Activated naive CD4-positive, alpha-beta T cell treated with anti-CD3 and anti-CD28 coated beads, Interleukin-2, amount 50 U/mL, for 24 hours (primary cell): ENCODE measurements around the gene GLT6D1.

Source experiments
- H3K27ac Mint-ChIP-seq: one replicate; pipeline ENCODE4 v1.8.0; 2021; ENCODE audit warnings: mild to moderate bottlenecking, mixed read lengths
- H3K27me3 Mint-ChIP-seq: one replicate; pipeline ENCODE4 v1.8.0; 2021; ENCODE audit warnings: mixed read lengths
- H3K36me3 Mint-ChIP-seq: one replicate; pipeline ENCODE4 v1.8.0; 2021; ENCODE audit warnings: mixed read lengths
- H3K4me1 Mint-ChIP-seq: one replicate; pipeline ENCODE4 v1.8.0; 2021; ENCODE audit warnings: mixed read lengths
- H3K4me3 Mint-ChIP-seq: one replicate; pipeline ENCODE4 v1.8.0; 2021; ENCODE audit warnings: mild to moderate bottlenecking, mixed read lengths
- H3K9me3 Mint-ChIP-seq: one replicate; pipeline ENCODE4 v1.8.0; 2021; ENCODE audit warnings: mixed read lengths

Gene GLT6D1

DNA sequence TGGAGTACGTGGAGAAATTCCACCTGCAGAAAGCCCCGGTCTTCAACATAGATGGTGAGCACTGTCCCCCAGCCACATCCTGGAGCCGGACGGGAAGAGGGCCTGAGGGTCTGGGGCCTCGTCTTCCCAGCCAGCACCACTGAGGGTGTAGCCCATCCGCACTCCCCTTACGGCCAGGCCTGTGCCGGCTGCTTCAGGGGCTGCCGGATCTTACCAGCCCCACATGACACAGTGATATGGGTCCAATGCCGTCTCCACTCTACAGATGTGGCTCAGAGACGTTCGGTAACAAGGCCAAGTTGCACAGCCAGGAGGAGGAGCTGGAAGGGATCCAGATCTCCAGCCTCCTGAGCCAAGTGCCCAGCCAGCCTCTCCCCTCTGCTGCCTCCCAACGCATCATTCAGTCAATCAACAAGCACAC lies 21.3 kb downstream of the GLT6D1 start:
- Mint-ChIP-seq H3K4me3 (no peak overlapping the region), H3K4me1 (no peaks in the 10 kb centered on the region), H3K27ac (no peak overlapping the region), H3K9me3 (no peaks in the 10 kb centered on the region), H3K36me3 (no peaks in the 10 kb centered on the region), H3K27me3 (no peaks in the 10 kb centered on the region)

DNA sequence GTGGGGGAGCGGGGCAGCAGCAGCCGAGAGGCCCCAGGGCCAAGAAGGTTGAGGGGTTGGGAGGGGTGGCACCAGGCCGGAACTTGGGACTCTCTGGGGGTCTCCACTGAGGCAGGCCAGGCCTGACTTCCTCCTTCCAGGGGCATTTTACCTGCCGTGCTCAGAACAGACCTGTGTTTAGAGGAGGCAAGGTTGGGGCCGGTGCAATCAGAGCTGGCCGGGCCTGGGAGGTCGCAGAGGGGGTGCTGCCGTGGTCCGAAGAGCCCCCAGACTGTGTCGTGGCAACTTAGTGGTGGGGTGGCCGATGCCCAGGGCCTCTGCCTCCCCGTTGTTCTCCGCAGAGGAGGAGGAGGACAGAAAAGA lies 21.8 kb downstream of the GLT6D1 start:
- no peak overlapping the region for H3K27ac Mint-ChIP-seq
- H3K4me3 Mint-ChIP-seq: no peak overlapping the region
- no peaks in the 10 kb centered on the region for H3K4me1 Mint-ChIP-seq
- H3K36me3 Mint-ChIP-seq: no peaks in the 10 kb centered on the region
- no peaks in the 10 kb centered on the region for H3K9me3 Mint-ChIP-seq
- H3K27me3 Mint-ChIP-seq: no peaks in the 10 kb centered on the region

DNA sequence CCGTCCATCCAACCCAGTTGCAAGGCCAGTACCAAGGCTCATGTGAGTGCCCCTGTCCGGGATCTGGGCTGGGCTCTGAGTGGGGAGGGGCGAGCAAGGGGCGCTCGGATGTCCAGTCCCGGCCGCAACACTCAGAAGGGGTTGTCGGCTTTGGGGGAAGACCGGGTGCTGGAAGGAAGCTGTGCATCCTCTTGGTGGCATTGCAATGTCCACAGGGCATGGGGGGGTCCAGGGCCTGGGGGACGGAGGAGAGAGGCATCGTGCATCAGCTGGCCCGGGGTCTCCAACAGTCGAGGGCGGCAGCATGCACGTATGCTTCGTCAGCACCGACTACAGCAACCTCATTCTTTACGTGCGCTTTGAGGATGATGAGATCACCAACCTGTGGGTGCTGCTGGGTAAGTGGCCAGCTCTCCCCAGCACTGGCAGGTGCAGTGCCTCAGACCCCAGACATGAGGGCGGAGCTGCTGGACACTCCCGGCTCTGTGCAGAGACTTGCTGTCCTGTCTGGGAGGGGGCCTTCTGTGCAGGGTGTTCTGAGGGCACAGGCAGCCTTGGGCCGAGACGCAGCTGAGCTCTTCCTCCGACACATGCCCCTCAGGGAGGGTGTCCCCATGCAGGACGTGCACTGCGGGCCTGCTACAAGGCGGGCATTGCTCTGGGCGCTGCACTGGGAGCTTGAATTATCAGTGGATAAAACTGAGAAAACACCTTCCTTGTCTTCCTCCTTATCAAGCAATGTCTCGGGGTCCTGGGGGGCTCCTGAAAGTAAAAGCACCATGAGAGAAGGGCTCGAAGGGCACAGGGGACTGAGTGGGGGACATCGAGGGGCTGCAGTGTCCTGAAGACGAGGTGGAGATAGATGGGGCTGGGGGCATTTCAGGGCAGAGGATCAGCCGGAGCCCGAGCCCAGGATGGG lies 22.5 kb downstream of the GLT6D1 start:
- Mint-ChIP-seq H3K4me3 (no peak overlapping the region), H3K9me3 (no peaks in the 10 kb centered on the region), H3K4me1 (no peaks in the 10 kb centered on the region), H3K27me3 (no peaks in the 10 kb centered on the region), H3K27ac (no peak overlapping the region), H3K36me3 (no peaks in the 10 kb centered on the region)

- H3K9me3 Mint-ChIP-seq: no peaks in the 10 kb centered on the region
- no peak overlapping the region for H3K4me3 Mint-ChIP-seq
- no peak overlapping the region for H3K27ac Mint-ChIP-seq
- H3K27me3 Mint-ChIP-seq: no peaks in the 10 kb centered on the region
- no peaks in the 10 kb centered on the region for H3K4me1 Mint-ChIP-seq
- no peaks in the 10 kb centered on the region for H3K36me3 Mint-ChIP-seq
Observed at GRCh38 chr9:135615666-135616618, 23.4 kb downstream of the GLT6D1 start.

DNA sequence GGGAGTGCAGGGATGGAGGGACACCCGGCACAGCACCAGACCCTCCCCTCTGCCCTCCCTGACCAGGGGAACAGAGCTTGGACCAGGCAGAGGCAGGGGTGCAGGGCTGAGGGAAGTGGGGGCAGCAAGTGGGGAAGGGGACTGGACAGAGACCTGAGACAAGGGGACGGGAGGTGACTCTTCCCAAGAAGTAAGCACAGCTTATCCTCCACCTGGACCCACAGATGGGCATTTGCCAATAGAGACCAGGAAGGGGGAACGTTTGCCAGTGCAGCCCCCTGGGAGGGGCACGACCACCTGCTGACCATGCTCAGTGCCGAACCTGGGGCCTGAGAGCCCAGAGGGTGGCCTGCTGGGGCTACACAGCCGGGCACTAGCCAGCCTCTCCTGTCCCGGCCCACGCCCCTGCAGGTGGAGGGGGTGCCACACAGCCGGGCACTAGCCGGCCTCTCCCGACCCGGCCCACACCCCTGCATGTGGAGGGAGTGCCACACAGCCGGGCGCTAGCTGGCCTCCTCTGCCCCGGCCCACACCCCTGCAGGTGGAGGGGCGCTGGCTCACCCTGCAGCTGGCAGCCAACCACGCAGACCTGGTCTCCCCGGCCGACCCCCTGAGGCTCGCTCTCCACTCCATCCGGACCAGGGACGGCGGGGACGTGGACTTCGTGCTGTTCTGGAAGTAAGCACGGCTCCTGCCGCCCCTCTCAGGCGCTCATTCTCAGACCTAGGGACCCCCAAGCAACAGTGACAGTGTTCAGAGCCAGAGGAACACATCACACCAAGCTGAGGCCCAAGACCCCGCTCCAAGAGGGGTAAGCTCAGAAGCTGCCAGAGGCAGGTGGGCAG lies 24.3 kb downstream of the GLT6D1 start:
- Mint-ChIP-seq H3K9me3 (no peaks in the 10 kb centered on the region), H3K4me1 (no peaks in the 10 kb centered on the region), H3K4me3 (no peak overlapping the region), H3K27me3 (peaks cover 1% of the 10 kb centered on the region), H3K36me3 (no peaks in the 10 kb centered on the region), H3K27ac (no peak overlapping the region)

GRCh38 chr9:135613946-135614805 lies 25.2 kb downstream of the GLT6D1 start:
- H3K4me1 Mint-ChIP-seq: no peaks in the 10 kb centered on the region
- H3K27me3 Mint-ChIP-seq: peaks cover 3% of the 10 kb centered on the region
- H3K9me3 Mint-ChIP-seq: no peaks in the 10 kb centered on the region
- no peak overlapping the region for H3K4me3 Mint-ChIP-seq
- no peaks in the 10 kb centered on the region for H3K36me3 Mint-ChIP-seq
- H3K27ac Mint-ChIP-seq: no peak overlapping the region

DNA sequence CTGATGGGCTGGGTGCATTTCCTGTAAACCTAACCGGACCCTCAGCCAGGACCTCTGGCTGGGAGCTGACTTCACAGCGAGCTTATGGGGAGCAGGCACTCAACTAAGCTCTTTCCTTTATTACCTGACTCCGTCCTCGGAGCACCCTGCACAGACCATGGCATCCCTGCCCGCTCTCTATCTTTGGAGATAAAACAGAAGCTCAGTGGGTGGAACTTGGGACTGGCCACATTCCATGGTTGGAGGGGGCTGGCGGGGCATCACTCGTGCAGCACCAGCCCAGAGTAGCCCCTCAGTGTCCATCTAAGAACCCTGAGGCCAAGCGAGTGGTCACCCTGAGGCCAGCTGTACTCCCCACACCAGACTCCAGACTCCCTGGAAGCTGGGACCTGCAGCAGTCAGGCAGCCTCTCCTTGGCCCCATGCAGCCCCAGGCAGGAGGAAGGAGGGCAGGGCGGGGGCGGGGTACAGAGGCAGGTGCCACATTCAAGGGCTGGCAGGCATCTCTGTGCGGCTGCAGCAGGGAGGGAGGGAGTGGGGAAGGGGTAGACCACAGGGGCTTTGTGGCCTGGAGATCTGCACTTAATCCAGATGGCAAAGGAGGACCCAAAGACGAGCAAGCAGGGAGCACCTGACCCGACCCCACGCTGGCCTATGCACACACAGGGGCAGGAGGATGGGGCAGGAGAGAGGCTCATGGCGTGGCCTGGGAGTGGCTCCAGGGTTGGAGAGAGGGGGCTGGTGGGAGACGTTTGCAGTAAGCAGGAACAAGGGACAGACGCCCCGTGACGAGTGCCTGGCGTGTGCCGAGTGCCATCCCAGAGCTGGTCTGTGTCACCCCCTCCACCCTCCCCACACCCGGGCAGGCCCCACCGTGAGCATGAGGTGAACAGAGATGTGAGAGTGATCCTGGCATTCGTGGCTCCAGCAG lies 26.1 kb downstream of the GLT6D1 start:
- no peaks in the 10 kb centered on the region for H3K4me1 Mint-ChIP-seq
- H3K36me3 Mint-ChIP-seq: no peaks in the 10 kb centered on the region
- H3K27ac Mint-ChIP-seq: no peak overlapping the region
- no peak overlapping the region for H3K4me3 Mint-ChIP-seq
- H3K9me3 Mint-ChIP-seq: no peaks in the 10 kb centered on the region
- peaks cover 3% of the 10 kb centered on the region for H3K27me3 Mint-ChIP-seq

GRCh38 chr9:135612437-135612836 lies 26.9 kb downstream of the GLT6D1 start:
- Mint-ChIP-seq H3K27ac (no peak overlapping the region), H3K36me3 (no peaks in the 10 kb centered on the region), H3K27me3 (peaks cover 3% of the 10 kb centered on the region), H3K9me3 (no peaks in the 10 kb centered on the region), H3K4me1 (no peaks in the 10 kb centered on the region), H3K4me3 (no peak overlapping the region)

DNA sequence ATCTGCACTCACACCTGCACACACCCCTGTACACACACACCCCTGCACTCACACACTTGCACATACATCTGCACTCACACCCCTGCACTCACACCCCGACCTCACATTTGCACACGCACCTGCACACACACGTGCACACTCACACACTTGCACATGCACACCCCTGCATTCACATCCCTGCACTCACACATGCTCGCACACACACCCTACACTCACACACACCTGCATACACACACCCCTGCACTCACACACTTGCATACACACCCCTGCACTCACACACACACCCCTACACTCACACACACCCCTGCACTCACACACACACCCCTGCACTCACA lies 27.5 kb downstream of the GLT6D1 start:
- H3K27ac Mint-ChIP-seq: no peak overlapping the region
- peaks cover 3% of the 10 kb centered on the region for H3K27me3 Mint-ChIP-seq
- no peaks in the 10 kb centered on the region for H3K36me3 Mint-ChIP-seq
- H3K4me1 Mint-ChIP-seq: no peaks in the 10 kb centered on the region
- H3K4me3 Mint-ChIP-seq: no peak overlapping the region
- no peaks in the 10 kb centered on the region for H3K9me3 Mint-ChIP-seq

- no peak overlapping the region for H3K27ac Mint-ChIP-seq
- no peaks in the 10 kb centered on the region for H3K4me1 Mint-ChIP-seq
- H3K9me3 Mint-ChIP-seq: no peaks in the 10 kb centered on the region
- no peak overlapping the region for H3K4me3 Mint-ChIP-seq
- no peaks in the 10 kb centered on the region for H3K36me3 Mint-ChIP-seq
- peaks cover 3% of the 10 kb centered on the region for H3K27me3 Mint-ChIP-seq
Observed at GRCh38 chr9:135611142-135611874, 28.0 kb downstream of the GLT6D1 start.

DNA sequence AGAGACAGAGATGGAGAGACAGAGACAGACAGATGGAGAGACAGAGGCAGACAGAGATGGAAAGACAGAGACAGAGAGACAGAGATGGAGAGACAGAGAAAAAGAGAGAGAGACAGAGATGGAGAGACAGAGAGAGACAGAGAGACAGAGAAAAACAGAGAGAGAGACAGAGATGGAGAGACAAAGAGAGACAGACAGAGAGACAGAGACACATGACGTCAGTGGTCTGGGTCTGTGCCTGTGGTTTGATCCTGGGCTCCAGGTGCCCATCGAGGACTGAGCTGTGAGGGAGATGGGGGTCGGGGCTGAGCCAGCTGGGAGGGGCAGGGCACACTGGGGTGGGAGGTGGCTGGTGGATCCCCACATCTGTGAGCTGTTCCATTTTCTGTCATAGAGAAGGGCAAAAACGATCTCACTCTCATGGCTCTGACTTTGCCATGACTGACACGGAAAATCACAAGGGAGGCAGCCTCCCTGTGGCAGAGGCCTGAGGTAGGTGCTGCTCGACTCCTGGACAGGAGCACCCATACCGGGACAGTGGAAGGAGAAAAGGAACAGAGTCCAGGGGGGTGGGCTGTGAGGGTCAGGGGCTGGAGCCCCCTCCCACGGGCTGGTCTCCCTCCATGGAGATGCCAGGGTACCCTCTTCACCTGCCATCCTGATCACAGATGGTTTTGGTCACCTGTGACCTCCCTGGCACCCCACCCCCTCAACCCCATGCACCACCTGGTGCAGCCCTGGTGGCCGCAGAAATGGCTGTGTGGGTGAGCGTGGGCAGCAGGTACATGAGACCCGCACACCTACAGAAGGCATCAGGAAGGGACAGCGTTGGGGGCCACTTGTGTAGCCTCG lies 28.8 kb downstream of the GLT6D1 start:
- Mint-ChIP-seq H3K27ac (peak overlapping the region; percentile 39), H3K4me1 (no peaks in the 10 kb centered on the region), H3K27me3 (peaks cover 3% of the 10 kb centered on the region), H3K9me3 (no peaks in the 10 kb centered on the region), H3K36me3 (no peaks in the 10 kb centered on the region), H3K4me3 (no peak overlapping the region)

GRCh38 chr9:135609366-135609955 lies 29.9 kb downstream of the GLT6D1 start:
- Mint-ChIP-seq H3K9me3 (no peaks in the 10 kb centered on the region), H3K27ac (peak overlapping the region; percentile 59), H3K4me1 (no peaks in the 10 kb centered on the region), H3K36me3 (no peaks in the 10 kb centered on the region), H3K4me3 (no peak overlapping the region), H3K27me3 (peaks cover 3% of the 10 kb centered on the region)
